Psoas muscle (tissue), 8 donors: ENCODE measurements around the gene EML5. TPM values are rescaled to one million over a fixed set of nuclear protein-coding genes. Genes with fewer than 3 reads are reported as not detected.

Experiments
- ATAC-seq, 4 donors: fragments of 200-7000 bp; cut with Tn5 transposase; one replicate each; pipeline ENCODE4 v1.9.1; 2020; ENCODE audit warnings: moderate library complexity in 3 of 4, mild to moderate bottlenecking in 2 of 4
- DNase-seq, 2 donors: peaks; one replicate each; pipeline ENCODE4 v3.0.0-alpha.2; 2020
- H3K27ac ChIP-seq: fragments of 200-600 bp; one replicate; pipeline ENCODE4 v1.8.0; 2022
- H3K27me3 ChIP-seq, 3 donors: fragments of 200-600 bp in 1 of 3; one replicate each; pipeline versions ENCODE4 v1.6.1 to v1.8.0; 2013 to 2022; ENCODE audit warnings: low read length in 2 of 3, mild to moderate bottlenecking in 2 of 3, moderate library complexity in 1 of 3; ENCODE audit not compliant: insufficient read depth in 3 of 3
- H3K36me3 ChIP-seq, 2 donors: fragments of 200-600 bp in 1 of 2; one replicate each; pipeline versions ENCODE4 v1.6.1 to v1.8.0; 2013 to 2022; ENCODE audit warnings: low read depth in 1 of 2, mild to moderate bottlenecking in 1 of 2, moderate library complexity in 1 of 2; ENCODE audit not compliant: insufficient read depth in 1 of 2
- H3K4me1 ChIP-seq: fragments of 200-600 bp; one replicate; pipeline ENCODE4 v1.8.0; 2022
- H3K4me3 ChIP-seq: fragments of 200-600 bp; one replicate; pipeline ENCODE4 v1.8.0; 2022; ENCODE audit warnings: mild to moderate bottlenecking
- H3K9me3 ChIP-seq: fragments of 200-600 bp; one replicate; pipeline ENCODE4 v1.8.0; 2022
- WGBS, 3 donors: extraction: QIAGEN DNeasy Blood & Tissue Kit; methylation state at CpG; one replicate each; pipeline versions ENCODE4 v1.1.6 to v1.1.7; 2013; 5-methylcytosine and 5-hydroxymethylcytosine counted together
- intact Hi-C, 2 donors: fragments of 100-400 bp; cut with DNase I; formaldehyde crosslinking; loops; one replicate each; pipeline versions ENCODE4 v1.11.0 to v1.14.2; 2022
- polyA plus RNA-seq, 3 donors: library from polyadenylated mRNA; stranded (reverse); fragments of 200-250 nt; gene quantifications; one replicate each; pipeline ENCODE4 v1.2.3, GENCODE V29; 2013
- total RNA-seq, 4 donors: library from RNA; stranded (reverse); fragmentation: NEBNext Ultra II Directional in 2 of 4; extraction: Animal tissue kit (Norgen Biotek cat#: 25700) in 2 of 4; gene quantifications; one replicate each; pipeline versions ENCODE4 v1.2.1 to v1.2.4, GENCODE V29; 2021 to 2023
- TF ChIP-seq, protein P1 (sequence below): fragments of 200-600 bp; IDR thresholded peaks from one replicate; pipeline ENCODE4 v1.8.0; 2022; ENCODE audit warnings: antibody characterized with exemption
- donor health status: healthy with polysubstance abuse.
- donor health status: DM: no; HTN: no; CAD: no; lungs with moderate emphysema.
- donor health status: Bipolar disorder and iron deficiency.
- donor health status: healthy.
- donor health status: DM: yes; HTN: yes; CAD: no.
- donor health status: DM: no; HTN: no; CAD: no.
- donor health status: DM: no; HTN: no; CAD: no.
- donor health status: DM: yes; HTN: yes; CAD: no.

Gene EML5
- total and polyA plus RNA-seq, 7 donors = 0.04 to 0.24 (median 0.17) TPM

- H3K36me3 ChIP-seq = peaks cover 0 to 5% of the 10 kb centered on the region in 2 donors
- 92 to 94% (median 93%) methylated on average over 3 of the region's 3 CpGs for WGBS, 3 donors
- H3K9me3 ChIP-seq = no peaks in the 10 kb centered on the region
- DNase-seq (no peak), ATAC-seq (no peak)
- H3K27ac ChIP-seq = no peak overlapping the region
- H3K4me3 ChIP-seq = no peak overlapping the region
- intact Hi-C loops = no loop called here
- H3K4me1 ChIP-seq = no peaks in the 10 kb centered on the region
- TF ChIP-seq, protein P1, sequence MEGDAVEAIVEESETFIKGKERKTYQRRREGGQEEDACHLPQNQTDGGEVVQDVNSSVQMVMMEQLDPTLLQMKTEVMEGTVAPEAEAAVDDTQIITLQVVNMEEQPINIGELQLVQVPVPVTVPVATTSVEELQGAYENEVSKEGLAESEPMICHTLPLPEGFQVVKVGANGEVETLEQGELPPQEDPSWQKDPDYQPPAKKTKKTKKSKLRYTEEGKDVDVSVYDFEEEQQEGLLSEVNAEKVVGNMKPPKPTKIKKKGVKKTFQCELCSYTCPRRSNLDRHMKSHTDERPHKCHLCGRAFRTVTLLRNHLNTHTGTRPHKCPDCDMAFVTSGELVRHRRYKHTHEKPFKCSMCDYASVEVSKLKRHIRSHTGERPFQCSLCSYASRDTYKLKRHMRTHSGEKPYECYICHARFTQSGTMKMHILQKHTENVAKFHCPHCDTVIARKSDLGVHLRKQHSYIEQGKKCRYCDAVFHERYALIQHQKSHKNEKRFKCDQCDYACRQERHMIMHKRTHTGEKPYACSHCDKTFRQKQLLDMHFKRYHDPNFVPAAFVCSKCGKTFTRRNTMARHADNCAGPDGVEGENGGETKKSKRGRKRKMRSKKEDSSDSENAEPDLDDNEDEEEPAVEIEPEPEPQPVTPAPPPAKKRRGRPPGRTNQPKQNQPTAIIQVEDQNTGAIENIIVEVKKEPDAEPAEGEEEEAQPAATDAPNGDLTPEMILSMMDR = no peak
- H3K27me3 ChIP-seq = no peaks in the 10 kb centered on the region
Measured at GRCh38 chr14:88625671-88626070, 167.1 kb downstream of the EML5 start.

DNA sequence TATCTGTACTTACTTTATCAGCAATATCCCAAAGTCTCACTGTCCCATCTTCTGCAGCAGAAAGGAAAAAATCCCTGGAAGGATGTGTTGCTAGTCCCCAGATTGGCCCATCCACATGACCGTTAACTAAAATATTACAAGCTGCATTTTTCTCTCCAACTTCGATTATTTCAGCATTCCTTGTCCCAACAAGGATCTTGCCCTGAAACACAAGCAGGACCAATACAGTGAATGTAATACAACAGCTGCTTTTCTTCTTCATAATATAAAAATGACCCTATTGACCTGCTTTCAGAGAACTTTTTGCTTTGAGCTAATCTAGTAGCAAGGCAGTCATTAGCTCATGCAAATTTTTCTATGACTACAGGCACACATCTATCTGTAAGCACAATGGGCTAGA, 171.7 kb downstream of the EML5 start:
- Histone ChIP-seq H3K4me3 (no peak overlapping the region), H3K4me1 (no peaks in the 10 kb centered on the region), H3K27me3 (no peaks in the 10 kb centered on the region), H3K36me3 (peaks cover 0 to 12% of the 10 kb centered on the region in 2 donors), H3K27ac (no peak overlapping the region), H3K9me3 (no peaks in the 10 kb centered on the region)
- 20 to 40% (median 28%) methylated on average over 2 of the region's 2 CpGs for WGBS, 3 donors
- ATAC-seq (no peak), DNase-seq (no peak)
- intact Hi-C loops = no loop called here
- TF ChIP-seq, protein P1 = no peak

DNA sequence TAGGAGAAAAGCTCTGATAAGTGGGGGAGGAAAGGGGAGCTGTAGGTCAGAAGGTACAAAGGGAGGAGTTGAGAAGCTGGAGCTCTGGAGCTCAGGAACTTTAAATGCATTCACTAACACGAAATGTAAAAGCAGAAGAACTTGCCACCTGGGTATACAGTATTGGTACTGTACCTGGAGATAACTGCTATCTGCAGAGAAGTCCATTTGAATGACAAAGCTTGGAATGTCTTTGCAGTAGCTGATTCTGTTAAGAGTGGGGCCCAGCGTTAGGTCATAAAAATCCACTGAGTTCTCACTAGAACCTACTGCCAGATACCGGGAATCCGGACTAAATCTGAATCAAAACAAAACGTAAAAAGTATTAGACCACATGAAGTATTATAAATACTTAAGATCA, 174.3 kb downstream of the EML5 start:
- no peaks in the 10 kb centered on the region for H3K9me3 ChIP-seq
- H3K4me3 ChIP-seq = no peak overlapping the region
- WGBS, 3 donors = 76 to 81% (median 81%) methylated on average over 5 of the region's 5 CpGs
- TF ChIP-seq, protein P1 = no peak
- peaks cover 6% of the 10 kb centered on the region for H3K4me1 ChIP-seq
- H3K27me3 ChIP-seq = no peaks in the 10 kb centered on the region
- intact Hi-C loops = no loop called here
- no peak for DNase-seq
- peaks cover 0 to 25% of the 10 kb centered on the region in 2 donors for H3K36me3 ChIP-seq
- no peak for ATAC-seq
- no peak overlapping the region for H3K27ac ChIP-seq

- Histone ChIP-seq H3K4me1 (peaks cover 7% of the 10 kb centered on the region), H3K4me3 (no peak overlapping the region), H3K27ac (no peak overlapping the region), H3K9me3 (no peaks in the 10 kb centered on the region), H3K36me3 (peaks cover 0 to 35% of the 10 kb centered on the region in 2 donors), H3K27me3 (no peaks in the 10 kb centered on the region)
- 92 to 96% (median 94%) methylated on average over 1 of the region's 1 CpG for WGBS, 3 donors
- DNase-seq (no peak), ATAC-seq (no peak)
- intact Hi-C loops = no loop called here
- TF ChIP-seq, protein P1 = no peak
Measured at GRCh38 chr14:88617479-88617878, 175.3 kb downstream of the EML5 start.

DNA sequence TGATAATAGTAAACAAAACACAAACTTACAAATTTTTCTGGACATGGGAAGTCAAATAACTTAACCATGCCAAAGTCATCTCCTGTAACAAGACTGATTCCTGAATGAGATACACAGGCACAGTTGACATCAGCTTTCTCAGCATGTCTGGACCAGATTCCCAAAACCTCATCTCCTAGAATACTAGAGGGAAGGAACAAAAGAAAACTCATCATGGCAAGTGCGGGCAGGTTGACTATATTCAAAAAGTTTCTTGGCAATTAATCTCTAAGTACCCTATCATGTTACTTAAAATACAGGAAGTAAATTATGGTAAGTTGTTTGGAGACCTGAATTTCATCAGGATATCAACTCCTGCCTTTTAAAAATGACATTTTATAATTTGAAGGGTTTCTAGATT, 176.1 kb downstream of the EML5 start:
- WGBS, 3 donors = 84 to 91% (median 89%) methylated on average over 1 of the region's 1 CpG
- H3K4me3 ChIP-seq = no peak overlapping the region
- H3K9me3 ChIP-seq = no peaks in the 10 kb centered on the region
- TF ChIP-seq, protein P1 = no peak
- intact Hi-C loops = no loop called here
- H3K27ac ChIP-seq = no peak overlapping the region
- no peaks in the 10 kb centered on the region for H3K27me3 ChIP-seq
- H3K36me3 ChIP-seq = peaks cover 0 to 43% of the 10 kb centered on the region in 2 donors
- peaks cover 7% of the 10 kb centered on the region for H3K4me1 ChIP-seq
- DNase-seq (no peak), ATAC-seq (no peak)
